GM10248 (cell line): ENCODE results near the gene HOXD10.

Experiments used
- CTCF ChIA-PET: fragments of 300-600 bp; sonication (Branson Sonifier 250); formaldehyde crosslinking; extraction: SDS; loops from one replicate; lab custom pipeline; 2021; ENCODE audit warnings: antibody characterized with exemption; lab: Yijun Ruan, JAX
- POLR2A ChIA-PET: fragments of 350-650 bp; sonication (Branson Sonifier 250); formaldehyde crosslinking; extraction: SDS; loops from one replicate; lab custom pipeline; 2020; ENCODE audit warnings: antibody characterized with exemption; lab: Yijun Ruan, JAX
- DNase-seq: peaks from one replicate; pipeline ENCODE4 v3.0.0; 2012; ENCODE audit errors: extremely low spot score
- CTCF ChIP-seq: IDR thresholded peaks from 2 replicates; pipeline ENCODE4 v1.5.1; 2012; ENCODE audit warnings: mild to moderate bottlenecking, low read depth; ENCODE audit errors: extremely low read depth, missing control alignments, control extremely low read depth

HOXD10 gene

GRCh38 chr2:176127774-176128072 is 11.1 kb downstream of the HOXD10 start:
- no peak for DNase-seq
- CTCF ChIA-PET: interaction anchor here (0.8 to 4.2 kb wide), 34 partner anchors 9 to 1309 kb away, joined by 3 to 57 read pairs (median 5); no protein-coding TSS in a partner anchor
- POLR2A ChIA-PET: no interaction called here
- no peak for TF ChIP-seq CTCF

DNA sequence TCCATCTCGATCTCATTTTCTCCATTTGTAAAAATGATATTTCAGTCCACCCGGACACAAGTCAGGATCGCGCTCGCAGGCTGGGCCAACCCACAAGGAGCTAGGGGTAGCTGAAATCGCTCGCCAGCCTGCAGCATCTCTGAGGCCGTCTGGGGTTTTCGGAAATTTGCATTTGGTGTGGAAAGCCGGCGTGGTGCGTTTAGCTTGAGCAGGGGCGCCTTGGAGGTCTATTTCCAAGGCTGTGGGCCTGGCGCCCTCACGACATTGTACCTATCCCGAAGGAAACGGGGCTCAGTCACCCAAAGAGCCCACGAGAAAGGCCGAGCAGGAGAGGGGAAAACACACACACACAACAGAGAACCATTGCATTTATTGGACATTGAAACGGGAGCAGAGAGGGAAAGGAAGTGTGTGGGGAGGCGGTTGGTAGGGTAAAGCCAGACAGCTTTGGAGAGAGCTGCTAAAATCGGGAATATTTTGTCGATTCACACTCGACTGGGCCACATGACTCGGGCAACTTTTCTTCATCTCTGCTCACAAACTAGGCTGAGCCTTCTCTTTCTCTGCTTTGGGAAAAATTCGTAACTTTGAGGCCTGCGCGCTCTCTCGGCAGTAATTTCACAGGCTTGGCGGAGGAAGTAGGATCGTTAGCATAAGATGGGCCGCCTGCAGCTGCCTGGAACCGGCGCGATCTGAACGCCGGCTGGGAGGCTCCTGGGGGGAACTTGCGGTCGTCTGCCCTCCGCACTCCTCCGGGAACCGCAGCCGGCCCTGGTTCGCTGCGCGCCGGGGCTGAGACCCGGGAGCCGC is 11.8 kb downstream of the HOXD10 start:
- TF ChIP-seq CTCF: no peak
- no peak for DNase-seq
- CTCF ChIA-PET: interaction anchor here (0.8 to 4.2 kb wide), 16 partner anchors 12 to 1033 kb away, joined by 3 to 57 read pairs (median 10); no protein-coding TSS in a partner anchor
- POLR2A ChIA-PET: no interaction called here

DNA sequence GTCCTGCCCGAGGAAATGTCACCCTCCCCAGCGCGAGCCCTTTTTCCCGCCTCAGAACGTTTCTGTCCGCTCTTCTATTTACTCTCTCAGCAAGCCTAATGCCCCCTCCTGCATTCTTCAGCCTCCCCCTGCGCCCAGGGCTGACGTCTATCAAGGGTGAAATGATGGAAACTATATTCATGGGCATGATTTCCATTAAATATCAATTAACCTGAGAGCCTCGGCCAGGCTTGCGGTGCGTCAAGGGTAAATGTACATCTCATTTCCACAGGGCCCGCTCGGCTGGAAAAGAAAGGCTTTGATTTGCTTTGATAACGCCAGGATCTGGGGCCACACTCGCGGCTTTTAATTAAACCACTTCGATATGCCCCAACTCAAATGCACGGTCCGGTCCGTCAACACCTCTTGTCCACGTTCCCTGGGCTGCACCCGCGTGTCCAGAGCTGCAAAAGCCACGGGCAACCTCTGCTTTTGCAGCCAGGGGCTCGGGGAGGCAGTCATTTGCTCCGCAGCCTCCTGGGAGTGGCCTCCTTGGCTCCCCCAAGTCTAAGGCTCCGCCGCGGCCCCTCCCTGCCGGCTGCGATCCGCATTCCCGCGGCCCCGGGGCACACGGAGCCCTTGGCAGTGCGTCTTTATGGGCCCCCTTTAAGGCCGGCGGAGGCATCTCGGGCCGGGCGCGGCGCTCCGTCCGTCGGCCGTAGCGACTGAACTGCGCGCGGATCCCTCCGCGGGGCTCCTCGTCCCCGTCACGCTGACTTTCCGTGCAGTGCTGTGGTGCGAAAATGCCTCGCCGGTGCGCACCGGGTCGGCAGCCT is 12.6 kb downstream of the HOXD10 start, which contains the start of gene HOXD8:
Gene HOXD8 (plus strand): TSS at position 724 of the 815 bp plus-strand sequence. CDS start 662 bp downstream, outside the sequence.
- TF ChIP-seq CTCF: no peak
- CTCF ChIA-PET: interaction anchor here (1.2 to 4.2 kb wide), 5 partner anchors 18 to 524 kb away, joined by 3 to 57 read pairs (median 8); no protein-coding TSS in a partner anchor
- DNase-seq: no peak
- POLR2A ChIA-PET: no interaction called here

DNA sequence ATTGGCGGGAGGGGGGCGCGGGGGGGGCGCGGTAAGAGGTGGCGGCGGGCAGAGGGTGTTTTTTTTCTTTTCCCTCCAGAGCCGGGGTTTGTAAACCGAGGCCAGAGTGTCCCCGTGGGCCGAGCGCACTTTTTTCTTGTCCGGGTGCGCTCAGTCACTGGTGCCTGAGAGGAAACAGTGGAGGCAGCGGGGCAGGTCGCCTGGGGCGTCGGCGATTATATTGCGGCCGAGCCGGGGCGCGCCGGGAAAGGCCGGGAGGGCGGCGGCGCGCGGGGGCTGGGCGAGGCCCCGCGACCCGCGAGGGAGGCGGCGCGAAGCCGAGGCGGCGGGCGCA is 13.2 kb downstream of the HOXD10 start:
- DNase-seq: no peak
- CTCF ChIA-PET: interaction anchor here (1.0 to 1.2 kb wide), 2 partner anchors 20 to 522 kb away, joined by 3 to 4 read pairs; no protein-coding TSS in a partner anchor
- no peak for TF ChIP-seq CTCF
- POLR2A ChIA-PET: no interaction called here

DNA sequence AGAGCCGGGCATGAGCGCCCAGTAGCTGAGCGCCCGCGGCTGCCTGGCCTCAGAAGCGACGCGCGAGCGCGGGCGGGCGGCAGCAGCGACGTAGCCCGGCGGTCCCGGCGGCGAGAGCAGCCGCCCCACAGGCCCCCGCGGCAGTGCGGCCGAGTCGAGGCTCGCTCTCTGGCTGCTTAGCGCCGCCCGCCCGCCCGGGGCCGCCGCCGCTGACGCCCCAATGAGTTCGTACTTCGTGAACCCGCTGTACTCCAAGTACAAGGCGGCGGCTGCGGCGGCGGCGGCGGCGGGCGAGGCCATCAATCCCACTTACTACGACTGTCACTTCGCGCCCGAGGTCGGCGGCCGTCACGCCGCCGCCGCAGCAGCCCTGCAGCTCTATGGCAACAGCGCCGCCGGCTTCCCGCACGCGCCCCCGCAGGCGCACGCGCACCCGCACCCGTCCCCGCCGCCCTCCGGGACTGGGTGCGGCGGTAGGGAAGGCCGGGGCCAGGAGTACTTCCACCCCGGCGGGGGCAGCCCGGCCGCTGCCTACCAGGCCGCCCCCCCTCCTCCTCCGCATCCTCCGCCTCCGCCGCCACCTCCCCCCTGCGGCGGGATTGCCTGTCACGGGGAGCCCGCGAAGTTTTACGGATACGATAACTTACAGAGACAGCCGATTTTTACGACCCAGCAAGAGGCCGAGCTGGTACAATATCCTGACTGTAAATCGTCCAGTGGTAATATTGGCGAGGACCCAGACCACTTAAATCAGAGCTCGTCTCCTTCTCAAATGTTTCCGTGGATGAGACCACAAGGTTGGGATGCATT is 13.8 kb downstream of the HOXD10 start:
- POLR2A ChIA-PET: no interaction called here

More for the DNA sequence above, 13.8 kb downstream of the HOXD10 start:
- TF ChIP-seq CTCF: no peak
- CTCF ChIA-PET: interaction anchor here (0.7 to 2.3 kb wide), 7 partner anchors 11 to 1018 kb away, joined by 3 to 11 read pairs (median 6); no protein-coding TSS in a partner anchor
- no peak for DNase-seq
